Hematopoietic multipotent progenitor cell treated with erythropoietin and hydrocortisone succinate and interleukin-3 and kit ligand, for 6 days (in vitro differentiated cells): ENCODE results near the gene ATG3.
"Not testable (repeated sequence)": the region's sequence is repeated elsewhere in the genome, so short reads cannot be mapped to it uniquely, and the experiment has no call there.

Experiments
- DNase-seq: peaks from one replicate; pipeline ENCODE4 v3.0.0-alpha.2; 2015

The ATG3 gene

GRCh38 chr3:112497897-112498548 is 63.7 kb downstream of the ATG3 start:
- no peak for DNase-seq

DNA sequence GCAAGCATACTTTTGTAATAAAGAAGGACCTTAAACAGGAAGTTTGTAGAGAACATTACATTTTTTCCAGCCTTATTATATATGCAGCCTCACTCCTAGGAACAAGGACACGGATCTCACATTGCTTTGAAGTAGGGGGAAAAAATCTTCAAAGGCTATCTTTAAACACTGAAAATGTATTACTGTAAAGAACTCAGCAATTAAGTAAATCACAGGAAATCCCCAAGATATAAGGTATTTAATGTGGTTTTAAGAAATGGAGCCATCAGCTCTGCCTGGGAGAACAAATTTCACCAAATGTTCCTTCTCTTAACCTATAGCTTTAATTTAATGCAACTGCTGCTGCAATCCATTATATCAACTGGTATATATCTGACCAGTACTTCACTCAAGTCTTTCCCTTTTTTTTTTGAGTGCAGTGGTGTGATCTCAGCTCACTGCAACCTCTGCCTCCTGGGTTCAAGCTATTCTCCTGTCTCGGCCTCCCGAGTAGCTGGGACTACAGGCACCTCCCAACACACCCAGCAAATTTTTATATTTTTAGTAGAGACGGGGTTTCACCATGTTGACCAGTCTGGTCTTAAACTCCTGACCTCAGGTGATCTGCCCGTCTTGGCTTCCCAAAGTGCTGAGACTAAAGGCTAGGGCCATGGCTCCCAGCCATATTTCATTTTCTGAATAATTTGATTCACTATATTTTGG is 65.2 kb downstream of the ATG3 start:
- no peak for DNase-seq

DNA sequence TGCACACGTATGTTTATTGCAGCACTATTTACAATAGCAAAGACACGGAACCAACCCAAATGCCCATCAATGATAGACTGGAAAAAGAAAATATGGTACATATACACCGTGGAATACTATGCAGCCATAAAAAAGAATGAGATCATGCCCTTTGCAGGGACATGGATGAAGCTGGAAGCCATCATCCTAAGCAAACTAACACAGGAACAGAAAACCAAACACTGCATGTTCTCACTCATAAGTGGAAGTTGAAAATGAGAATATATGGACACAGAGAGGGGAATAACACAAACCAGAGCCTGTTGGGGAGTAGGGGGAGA is 67.4 kb downstream of the ATG3 start:
- not testable (repeated sequence) for DNase-seq

DNA sequence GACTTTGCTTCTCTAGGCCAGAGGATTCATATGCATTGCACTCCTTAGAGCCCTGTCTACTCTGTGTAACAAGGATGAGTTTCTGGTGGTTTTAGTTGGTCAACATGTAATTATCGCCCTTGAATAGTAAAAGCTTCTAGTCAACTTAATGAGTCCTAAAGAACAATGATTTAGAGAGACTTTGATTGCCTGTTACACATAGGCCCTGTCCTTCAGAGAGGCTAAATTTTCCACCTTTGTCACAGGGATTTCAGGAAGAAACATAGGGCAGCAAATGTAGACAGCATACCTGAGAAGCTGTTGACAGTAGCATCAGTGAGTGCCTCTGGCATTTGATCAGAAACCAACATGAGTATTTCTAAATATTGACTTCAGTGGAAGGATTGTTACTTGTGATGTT is 69.6 kb downstream of the ATG3 start:
- no peak for DNase-seq

- no peak for DNase-seq
Measured at GRCh38 chr3:112491373-112491772, 70.4 kb downstream of the ATG3 start.

DNA sequence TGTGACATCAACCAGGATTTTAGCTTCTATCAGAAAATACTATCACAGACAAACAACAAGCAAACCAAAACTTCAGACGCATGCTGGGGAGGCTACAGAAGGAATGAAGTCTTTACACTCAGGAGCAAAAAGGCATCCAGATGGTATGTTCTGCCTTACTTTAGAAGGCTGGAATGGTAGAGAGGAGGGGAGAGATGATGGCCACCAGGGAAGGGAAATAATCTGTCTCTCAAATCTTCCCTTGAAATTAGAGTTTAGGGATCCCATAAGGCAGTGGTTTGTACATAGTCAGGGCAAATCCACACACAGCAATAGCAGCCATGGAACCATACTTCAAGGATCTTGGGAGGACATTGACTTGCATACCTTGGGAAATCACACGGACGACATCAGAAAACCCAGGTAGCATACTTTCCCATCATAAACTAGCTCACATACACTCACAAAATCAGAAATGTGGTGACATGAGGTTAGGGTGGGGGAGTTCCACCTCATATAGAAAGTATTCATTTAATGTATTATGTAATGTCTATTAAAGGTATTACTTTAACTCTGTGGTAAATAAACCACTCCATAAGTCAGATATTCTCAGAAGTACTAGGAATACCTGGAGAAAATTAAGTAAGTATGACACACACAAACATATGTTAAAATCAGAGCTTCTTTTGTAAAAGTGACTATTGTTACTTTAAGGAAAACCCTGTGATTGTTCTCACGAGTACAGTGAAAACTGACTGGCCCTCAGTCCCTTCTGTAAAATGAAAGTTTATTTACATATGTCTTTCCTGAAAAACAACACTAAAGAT is 71.9 kb downstream of the ATG3 start:
- DNase-seq: no peak

DNA sequence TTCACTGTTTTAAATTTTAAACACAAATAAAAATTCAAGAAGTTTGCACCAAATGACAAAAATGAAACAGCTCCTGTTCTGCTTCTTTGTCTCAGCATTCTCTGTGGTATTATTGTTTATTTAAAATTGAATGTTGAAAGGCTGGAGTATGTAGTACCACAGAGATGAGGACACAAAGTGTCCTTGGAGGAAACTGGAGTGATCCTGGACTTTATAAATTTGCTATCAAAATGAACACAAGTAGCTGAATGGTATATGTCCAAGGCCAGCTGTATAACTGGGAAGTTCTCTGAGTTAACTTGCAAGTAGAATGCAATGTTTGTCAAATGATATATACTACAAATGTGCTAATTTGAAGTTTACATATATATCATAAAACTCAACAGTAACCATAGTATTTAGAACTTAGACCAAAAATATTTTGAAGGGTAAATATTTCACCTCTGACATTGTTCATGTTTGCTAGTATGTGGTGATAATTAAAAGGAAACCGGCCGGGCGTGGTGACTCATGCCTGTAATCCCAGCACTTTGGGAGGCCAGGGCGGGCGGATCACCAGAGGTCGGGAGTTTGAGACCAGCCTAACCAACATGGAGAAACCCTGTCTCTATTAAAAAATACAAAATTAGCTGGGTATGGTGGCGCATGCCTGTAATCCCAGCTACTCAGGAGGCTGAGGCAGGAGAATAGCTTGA is 74.8 kb downstream of the ATG3 start:
- no peak for DNase-seq

DNA sequence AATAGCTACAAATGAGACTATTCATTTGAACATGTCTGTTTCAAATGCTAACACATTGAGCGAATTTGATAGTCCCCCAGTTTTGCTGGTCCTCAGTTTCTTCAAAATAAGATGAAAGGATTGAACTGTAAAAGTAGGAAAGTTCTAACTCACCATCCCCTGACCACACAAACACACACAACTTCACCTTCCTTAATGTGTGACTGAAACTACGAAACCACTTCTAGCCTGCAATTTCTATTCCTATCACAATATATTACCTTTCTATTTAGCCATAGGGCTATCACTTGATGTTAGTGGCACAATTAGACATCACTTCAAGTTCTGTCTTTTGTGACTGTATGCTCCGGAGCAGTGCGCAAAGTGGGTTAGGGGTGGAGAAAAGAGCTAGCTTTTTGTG is 77.4 kb downstream of the ATG3 start:
- no peak for DNase-seq

- no peak for DNase-seq
Measured at GRCh38 chr3:112482675-112483074, 79.1 kb downstream of the ATG3 start.
